Mesenteric fat pad (tissue), 1 donor: Measurements from ENCODE around the gene PPA1. TPM values are rescaled to one million over a fixed set of nuclear protein-coding genes. Genes with fewer than 3 reads are reported as not detected.
"Not testable (repeated sequence)": the region's sequence is repeated elsewhere in the genome, so short reads cannot be mapped to it uniquely, and the experiment has no call there.

Experiments used
- DNase-seq: peaks from one replicate; pipeline ENCODE4 v3.0.0-alpha.2; 2020; ENCODE audit warnings: low spot score
- total RNA-seq: library from RNA; stranded (reverse); fragmentation: NEBNext Ultra II Directional; extraction: Animal tissue kit (Norgen Biotek cat#: 25700); gene quantifications from one replicate; pipeline ENCODE4 v1.2.1, GENCODE V29; 2021
- donor health status: DM: yes; HTN: yes; CAD: no.

PPA1 gene
- total RNA-seq, 1 donor from 2014 or later: 338 TPM

GRCh38 chr10:70255329-70256299 lies 22.4 kb upstream of the PPA1 start:
- DNase-seq: no peak

GRCh38 chr10:70254778-70255328 lies 21.6 kb upstream of the PPA1 start:
- DNase-seq: no peak

GRCh38 chr10:70253878-70254765 lies 20.9 kb upstream of the PPA1 start:
- DNase-seq: no peak

GRCh38 chr10:70250961-70251680 lies 17.9 kb upstream of the PPA1 start:
- no peak for DNase-seq

GRCh38 chr10:70247360-70247759 lies 14.1 kb upstream of the PPA1 start:
- no peak for DNase-seq

- DNase-seq: no peak
These were observed 7.9 kb upstream of the PPA1 start for GRCh38 chr10:70241081-70241480.

GRCh38 chr10:70239986-70240385 lies 6.8 kb upstream of the PPA1 start:
- DNase-seq: not testable (repeated sequence)

GRCh38 chr10:70239077-70239976 lies 6.1 kb upstream of the PPA1 start:
- DNase-seq: not testable (repeated sequence)

- not testable (repeated sequence) for DNase-seq
These were observed 4.8 kb upstream of the PPA1 start for GRCh38 chr10:70237958-70238536.

- no peak for DNase-seq
These were observed 1.6 kb upstream of the PPA1 start for GRCh38 chr10:70234668-70235447.

- no peak for DNase-seq
These were observed 691 bp upstream of the PPA1 start for GRCh38 chr10:70233939-70234300.

GRCh38 chr10:70232859-70233108 lies 445 bp downstream of the PPA1 start:
- no peak for DNase-seq

GRCh38 chr10:70232155-70232858 lies 922 bp downstream of the PPA1 start:
- no peak for DNase-seq

GRCh38 chr10:70228491-70228890 lies 4.7 kb downstream of the PPA1 start:
- DNase-seq: no peak

- no peak for DNase-seq
These were observed 5.5 kb downstream of the PPA1 start for GRCh38 chr10:70227548-70228320.

GRCh38 chr10:70223728-70224127 lies 9.5 kb downstream of the PPA1 start:
- DNase-seq: no peak

GRCh38 chr10:70222811-70223447 lies 10.3 kb downstream of the PPA1 start:
- DNase-seq: not testable (repeated sequence)
